ENCODE results near the gene MVB12B.
"Not testable (repeated sequence)": the region's sequence is repeated elsewhere in the genome, so short reads cannot be mapped to it uniquely, and the experiment has no call there.

Gene MVB12B

GRCh38 chr9:126545106-126545505, 218.5 kb downstream of the MVB12B start:
- H3K9me3 ChIP-seq: no peaks in the 10 kb centered on the region
- no peak overlapping the region for H3K4me3 ChIP-seq
- no peaks in the 10 kb centered on the region for H3K4me1 ChIP-seq
- no peak for DNase-seq (ENCODE audit: low spot score in 2 of 2)
- H3K36me3 ChIP-seq (replicated peaks): no peaks in the 10 kb centered on the region
- in situ Hi-C loops (cut with MboI; ENCODE audit: low sequenced_read_pairs): no loop called here
- H3K27me3 ChIP-seq (ENCODE audit: low read depth): no peaks in the 10 kb centered on the region

GRCh38 chr9:126546036-126546435, 219.4 kb downstream of the MVB12B start:
- Histone ChIP-seq H3K9me3 (no peaks in the 10 kb centered on the region), H3K36me3 (replicated peaks) (no peaks in the 10 kb centered on the region), H3K4me1 (no peaks in the 10 kb centered on the region), H3K4me3 (no peak overlapping the region), H3K27me3 (ENCODE audit: low read depth) (no peaks in the 10 kb centered on the region)
- in situ Hi-C loops (cut with MboI; ENCODE audit: low sequenced_read_pairs): no loop called here
- no peak for DNase-seq (ENCODE audit: low spot score in 2 of 2)

GRCh38 chr9:126548312-126548711, 221.7 kb downstream of the MVB12B start:
- H3K27me3 ChIP-seq (ENCODE audit: low read depth): no peaks in the 10 kb centered on the region
- no peaks in the 10 kb centered on the region for H3K4me1 ChIP-seq
- H3K9me3 ChIP-seq: no peaks in the 10 kb centered on the region
- H3K4me3 ChIP-seq: no peak overlapping the region
- in situ Hi-C loops (cut with MboI; ENCODE audit: low sequenced_read_pairs): no loop called here
- DNase-seq (ENCODE audit: low spot score in 2 of 2): no peak
- H3K36me3 ChIP-seq (replicated peaks): no peaks in the 10 kb centered on the region

GRCh38 chr9:126549246-126550006, 222.8 kb downstream of the MVB12B start:
- no peaks in the 10 kb centered on the region for H3K9me3 ChIP-seq
- in situ Hi-C loops (cut with MboI; ENCODE audit: low sequenced_read_pairs): no loop called here
- no peak overlapping the region for H3K4me3 ChIP-seq
- no peak for DNase-seq (ENCODE audit: low spot score in 2 of 2)
- H3K4me1 ChIP-seq: no peaks in the 10 kb centered on the region
- H3K36me3 ChIP-seq (replicated peaks): no peaks in the 10 kb centered on the region
- no peaks in the 10 kb centered on the region for H3K27me3 ChIP-seq (ENCODE audit: low read depth)

GRCh38 chr9:126550891-126551351, 224.3 kb downstream of the MVB12B start:
- DNase-seq (ENCODE audit: low spot score in 2 of 2): no peak
- Histone ChIP-seq H3K9me3 (no peaks in the 10 kb centered on the region), H3K36me3 (replicated peaks) (no peaks in the 10 kb centered on the region), H3K27me3 (ENCODE audit: low read depth) (no peaks in the 10 kb centered on the region), H3K4me3 (no peak overlapping the region), H3K4me1 (no peaks in the 10 kb centered on the region)
- in situ Hi-C loops (cut with MboI; ENCODE audit: low sequenced_read_pairs): no loop called here

GRCh38 chr9:126551812-126552211, 225.2 kb downstream of the MVB12B start:
- Histone ChIP-seq H3K9me3 (no peaks in the 10 kb centered on the region), H3K36me3 (replicated peaks) (no peaks in the 10 kb centered on the region), H3K4me1 (no peaks in the 10 kb centered on the region), H3K27me3 (ENCODE audit: low read depth) (no peaks in the 10 kb centered on the region), H3K4me3 (no peak overlapping the region)
- in situ Hi-C loops (cut with MboI; ENCODE audit: low sequenced_read_pairs): no loop called here
- DNase-seq (ENCODE audit: low spot score in 2 of 2): no peak

- no peaks in the 10 kb centered on the region for H3K36me3 ChIP-seq (replicated peaks)
- no peaks in the 10 kb centered on the region for H3K9me3 ChIP-seq
- peaks cover 2% of the 10 kb centered on the region for H3K27me3 ChIP-seq (ENCODE audit: low read depth)
- DNase-seq (ENCODE audit: low spot score in 2 of 2): no peak
- no peak overlapping the region for H3K4me3 ChIP-seq
- no peaks in the 10 kb centered on the region for H3K4me1 ChIP-seq
- in situ Hi-C loops (cut with MboI; ENCODE audit: low sequenced_read_pairs): no loop called here
Measured at GRCh38 chr9:126554292-126554691, 227.7 kb downstream of the MVB12B start.

GRCh38 chr9:126555421-126555820, 228.8 kb downstream of the MVB12B start:
- not testable (repeated sequence) for H3K9me3 ChIP-seq; DNase-seq (ENCODE audit: low spot score in 2 of 2); H3K4me3 ChIP-seq; H3K4me1 ChIP-seq; H3K36me3 ChIP-seq (replicated peaks)
- peaks cover 14% of the 10 kb centered on the region for H3K27me3 ChIP-seq (ENCODE audit: low read depth)
- in situ Hi-C loops (cut with MboI; ENCODE audit: low sequenced_read_pairs): loop anchor here (5.0 kb wide), 1 partner anchor 53 kb away; no protein-coding TSS in a partner anchor

All from HAP-1 (cell line).